Brain microvascular endothelial cell (primary cell): ENCODE measurements around the gene PTCH1.

Source experiments
- DNase-seq: peaks from one replicate; pipeline ENCODE4 v3.0.0-alpha.2; 2020
- H3K27ac ChIP-seq: fragments of 250-450 bp; sonication (Bioruptor Pico); 2 replicates; pipeline ENCODE4 v1.5.1; 2020; ENCODE audit warnings: mild to moderate bottlenecking, moderate library complexity
- H3K27me3 ChIP-seq: fragments of 250-450 bp; sonication (Bioruptor Pico); replicated peaks from 2 replicates; pipeline ENCODE4 v1.5.1; 2020; ENCODE audit warnings: mild to moderate bottlenecking
- H3K36me3 ChIP-seq: fragments of 250-450 bp; sonication (Bioruptor Pico); replicated peaks from 2 replicates; pipeline ENCODE4 v1.5.1; 2020; ENCODE audit warnings: mild to moderate bottlenecking
- H3K4me3 ChIP-seq: 2 replicates; pipeline ENCODE4 v1.5.1; 2011; ENCODE audit warnings: low read depth, mild to moderate bottlenecking, control low read depth, low read length, moderate library complexity
- in situ Hi-C: cut with HindIII; loops from 2 replicates; pipeline ENCODE4 v1.10.0; 2017; ENCODE audit warnings: low sequenced_read_pairs, low pct_ligation_motif_present
- TF ChIP-seq, protein P1 (sequence below): IDR thresholded peaks from 2 replicates; pipeline ENCODE4 v1.5.1; 2011; ENCODE audit warnings: low read depth, mild to moderate bottlenecking, moderate library complexity, low read length, control low read depth, inconsistent platforms; ENCODE audit errors: missing control alignments

Gene PTCH1

DNA sequence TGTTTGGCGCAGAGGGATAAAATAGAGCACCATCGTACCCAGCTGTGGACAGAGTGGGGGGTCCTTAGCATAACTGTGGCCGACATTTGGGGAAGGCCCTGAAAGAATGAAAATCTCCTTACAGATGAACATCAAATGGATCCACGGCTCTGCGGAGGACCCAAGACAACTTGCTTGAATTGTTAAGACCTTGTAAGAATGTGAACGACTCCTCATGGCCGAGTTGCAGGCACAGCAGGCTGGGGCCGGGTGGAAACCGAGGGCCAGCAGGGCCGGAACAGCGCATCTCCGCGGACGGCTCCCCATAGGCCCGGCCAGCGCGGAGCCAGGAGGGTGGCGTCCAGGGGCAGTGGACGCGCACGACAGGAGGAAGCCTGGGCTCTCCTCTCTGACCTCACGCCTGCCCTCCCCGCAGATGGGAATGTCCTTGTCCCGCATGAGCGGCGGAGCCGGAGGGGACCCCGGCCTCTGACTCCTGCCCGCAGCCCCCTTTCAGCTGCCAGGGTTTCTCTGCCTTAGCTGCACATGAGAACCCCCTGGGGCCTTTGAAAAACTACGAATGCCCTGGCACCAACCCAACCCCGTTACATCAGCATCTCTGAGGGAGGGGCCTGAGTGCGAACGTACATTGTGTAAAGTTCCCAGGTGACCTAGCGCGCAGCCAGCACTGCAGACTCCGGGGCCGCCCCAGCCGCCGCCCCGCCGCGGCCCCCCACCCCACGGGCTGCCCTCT is 36.2 kb upstream of the PTCH1 start:
- H3K4me3 ChIP-seq: peak overlapping the region; percentile 35
- in situ Hi-C loops: no loop called here
- TF ChIP-seq, protein P1, sequence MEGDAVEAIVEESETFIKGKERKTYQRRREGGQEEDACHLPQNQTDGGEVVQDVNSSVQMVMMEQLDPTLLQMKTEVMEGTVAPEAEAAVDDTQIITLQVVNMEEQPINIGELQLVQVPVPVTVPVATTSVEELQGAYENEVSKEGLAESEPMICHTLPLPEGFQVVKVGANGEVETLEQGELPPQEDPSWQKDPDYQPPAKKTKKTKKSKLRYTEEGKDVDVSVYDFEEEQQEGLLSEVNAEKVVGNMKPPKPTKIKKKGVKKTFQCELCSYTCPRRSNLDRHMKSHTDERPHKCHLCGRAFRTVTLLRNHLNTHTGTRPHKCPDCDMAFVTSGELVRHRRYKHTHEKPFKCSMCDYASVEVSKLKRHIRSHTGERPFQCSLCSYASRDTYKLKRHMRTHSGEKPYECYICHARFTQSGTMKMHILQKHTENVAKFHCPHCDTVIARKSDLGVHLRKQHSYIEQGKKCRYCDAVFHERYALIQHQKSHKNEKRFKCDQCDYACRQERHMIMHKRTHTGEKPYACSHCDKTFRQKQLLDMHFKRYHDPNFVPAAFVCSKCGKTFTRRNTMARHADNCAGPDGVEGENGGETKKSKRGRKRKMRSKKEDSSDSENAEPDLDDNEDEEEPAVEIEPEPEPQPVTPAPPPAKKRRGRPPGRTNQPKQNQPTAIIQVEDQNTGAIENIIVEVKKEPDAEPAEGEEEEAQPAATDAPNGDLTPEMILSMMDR: no peak
- H3K27ac ChIP-seq: no peak overlapping the region
- no peak for DNase-seq
- H3K36me3 ChIP-seq: no peaks in the 10 kb centered on the region
- peaks cover 13% of the 10 kb centered on the region for H3K27me3 ChIP-seq

DNA sequence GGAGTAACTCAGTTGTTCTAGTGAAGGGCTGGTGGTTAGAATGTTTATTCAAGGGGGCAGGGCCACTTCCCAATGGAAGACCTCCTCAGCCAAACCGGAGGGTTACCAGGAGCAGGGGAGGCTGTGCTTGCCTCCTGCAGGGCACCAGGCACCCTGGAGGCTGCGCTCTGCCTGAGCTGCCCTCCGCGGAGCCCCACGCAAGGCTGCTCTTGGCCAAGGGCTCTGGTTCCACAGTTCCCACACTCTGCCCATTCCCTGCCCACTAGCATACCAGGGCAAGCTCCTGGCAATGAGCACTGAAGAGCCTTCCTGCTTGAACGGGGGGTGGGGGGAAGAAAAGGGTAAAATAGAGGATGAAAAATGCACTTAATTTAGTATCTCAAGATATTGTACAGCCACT is 35.5 kb upstream of the PTCH1 start:
- DNase-seq: no peak
- no peak overlapping the region for H3K4me3 ChIP-seq
- TF ChIP-seq, protein P1: no peak
- no peaks in the 10 kb centered on the region for H3K36me3 ChIP-seq
- peaks cover 13% of the 10 kb centered on the region for H3K27me3 ChIP-seq
- H3K27ac ChIP-seq: no peak overlapping the region
- in situ Hi-C loops: no loop called here

DNA sequence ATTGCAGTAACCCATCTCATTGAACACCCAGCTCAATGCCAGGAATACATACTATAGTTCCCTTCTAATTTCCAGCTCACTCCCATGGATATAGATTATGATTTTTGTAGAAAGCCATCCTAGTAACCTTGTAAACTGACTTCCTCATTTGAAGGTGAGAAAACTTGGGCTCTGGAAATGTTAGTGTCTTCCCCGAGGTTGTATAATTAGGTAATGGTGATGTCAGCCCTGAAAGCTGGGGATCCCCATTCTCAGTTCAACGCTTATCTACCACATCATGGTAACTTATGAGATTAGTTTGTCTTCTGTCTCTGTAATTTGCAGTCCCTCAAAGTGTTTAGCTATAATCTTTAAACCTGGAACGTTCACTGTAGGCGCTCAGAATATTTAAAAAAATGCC is 34.6 kb upstream of the PTCH1 start:
- peaks cover 13% of the 10 kb centered on the region for H3K27me3 ChIP-seq
- TF ChIP-seq, protein P1: no peak
- DNase-seq: no peak
- H3K36me3 ChIP-seq: no peaks in the 10 kb centered on the region
- in situ Hi-C loops: no loop called here
- H3K4me3 ChIP-seq: no peak overlapping the region
- H3K27ac ChIP-seq: no peak overlapping the region

DNA sequence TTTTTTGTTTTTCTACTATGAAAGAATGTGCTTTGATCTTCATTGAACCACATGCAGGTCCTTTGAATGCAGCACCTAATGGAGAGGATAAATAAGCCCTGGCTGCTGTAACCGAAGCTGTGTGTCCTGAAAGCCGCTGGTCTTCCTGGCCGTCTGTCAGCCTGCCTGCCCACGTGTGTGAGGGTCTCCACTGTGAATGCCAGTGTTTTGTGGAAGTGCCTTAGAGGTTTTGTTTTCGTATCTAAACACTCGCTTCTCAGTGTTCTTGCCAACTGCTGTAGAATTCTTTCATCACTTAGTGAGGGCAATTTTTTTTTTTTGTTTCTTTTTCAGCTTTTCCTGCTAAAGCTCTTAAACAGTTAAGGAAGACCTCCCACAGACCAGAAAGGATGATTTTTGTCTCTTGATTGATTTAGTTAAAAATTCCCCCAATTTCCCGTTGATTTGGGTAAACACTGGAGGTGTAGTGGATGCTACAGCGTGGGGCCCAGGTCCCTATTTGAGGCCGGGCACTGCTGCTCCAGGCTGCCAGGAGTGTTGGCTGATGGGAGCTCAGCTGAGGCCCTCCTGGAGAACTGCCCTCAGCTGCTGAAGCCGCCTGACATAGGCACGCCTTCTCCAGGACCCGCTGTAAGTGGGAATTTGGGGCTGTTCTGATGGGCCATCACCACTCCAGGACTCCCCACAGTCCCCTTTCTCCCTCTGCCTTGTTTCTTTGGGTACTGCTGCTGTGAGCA is 29.2 kb upstream of the PTCH1 start:
- Histone ChIP-seq H3K27ac (no peak overlapping the region), H3K4me3 (no peak overlapping the region), H3K36me3 (no peaks in the 10 kb centered on the region), H3K27me3 (no peaks in the 10 kb centered on the region)
- DNase-seq: no peak
- in situ Hi-C loops: no loop called here
- TF ChIP-seq, protein P1: no peak

DNA sequence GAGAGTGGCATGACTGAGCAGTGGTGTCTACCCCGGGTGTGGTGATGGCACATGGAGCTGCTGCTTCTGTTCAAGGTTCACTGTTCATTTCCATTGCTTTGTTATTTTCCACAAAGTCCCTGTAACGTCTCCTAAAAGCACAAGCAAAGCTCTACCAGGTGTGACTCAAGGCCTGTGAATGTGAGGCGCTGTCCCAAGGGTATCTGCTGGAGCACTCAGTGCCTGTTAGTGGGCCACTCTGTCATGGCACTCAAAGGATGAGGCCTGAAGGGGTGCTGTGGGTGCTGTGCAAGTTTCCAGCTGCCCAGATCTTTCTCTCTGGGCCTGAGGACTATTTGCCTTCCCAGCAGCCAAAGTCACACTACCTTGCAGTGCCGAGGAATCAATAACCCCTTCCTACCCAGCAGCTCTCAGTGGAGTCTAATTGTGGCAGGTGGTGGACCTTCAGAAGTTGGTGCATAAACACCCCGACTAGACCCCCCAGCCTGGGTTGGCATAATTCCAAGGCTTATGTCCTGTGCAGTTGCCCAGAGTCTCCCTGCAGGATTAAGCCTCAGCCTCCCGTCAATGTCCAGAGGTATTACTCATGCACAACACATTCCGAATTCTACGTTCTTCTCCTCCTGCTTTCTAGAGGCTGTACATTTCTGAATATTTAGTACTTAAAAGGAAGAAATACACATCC is 17.4 kb upstream of the PTCH1 start:
- Histone ChIP-seq H3K36me3 (no peaks in the 10 kb centered on the region), H3K4me3 (no peak overlapping the region), H3K27ac (no peak overlapping the region), H3K27me3 (peaks cover under 1% of the 10 kb centered on the region)
- DNase-seq: no peak
- TF ChIP-seq, protein P1: no peak
- in situ Hi-C loops: no loop called here
